Heart left ventricle (tissue), 13 donors: ENCODE data around the gene CXXC4.

Experiments used
- CTCF ChIP-seq, 12 donors: fragments of 200-600 bp; sonication (generic) in 4 of 12; IDR thresholded peaks; one replicate each; pipeline versions ENCODE4 v1.5.0 to v1.8.0; 2018 to 2022; ENCODE audit warnings: antibody characterized with exemption in 12 of 12, mild to moderate bottlenecking in 5 of 12
- POLR2A ChIP-seq, 2 donors: fragments of 450-650 bp; IDR thresholded peaks; one replicate each; pipeline ENCODE4 v1.6.1; 2017; ENCODE audit warnings: antibody characterized with exemption in 2 of 2, mild to moderate bottlenecking in 2 of 2, moderate library complexity in 2 of 2
- donor health status: ischemic (EF 13 %, LVEDD 7.1; RV severe dilation, severe dysfunction).
- donor health status: DM: no; HTN: yes; CAD: no.
- donor health status: DM: no; HTN: no; CAD: no.
- donor health status: ischemic (EF 25% LVEDD 6.9; RV normal size, moderate dysfunction).
- donor health status: ischemic (EF 25% LVEDD 5.7; RV mildly dilated, moderate dysfunction).
- donor health status: ischemic (EF 35%, LVEDD 5.7; RV mildly dilated, moderate dysfunction).
- donor health status: nonischemic (EF 11% LVEDD 7.7; RV severe dilation, severe dysfunction).
- donor health status: DM: yes; HTN: yes; CAD: no.
- donor health status: PGD.
- donor health status: ischemic (EF 29% LVEDD 5.4; RV normal size, mild dysfunction).
- donor health status: nonischemic (EF 23%, LVEDD 6.1; RV moderate dilation, normal function).

GRCh38 chr4:104533156-104533555, 38.5 kb upstream of the CXXC4 start:
- TF ChIP-seq CTCF (IDR thresholded peaks at IDR 0.05) (no peak), POLR2A (IDR thresholded peaks at IDR 0.05) (no peak)
